Activated CD8-positive, alpha-beta memory T cell treated with anti-CD3 and anti-CD28 coated beads for 36 hours (primary cell): ENCODE results near the gene RTN4R. TPM values are rescaled to one million over a fixed set of nuclear protein-coding genes. Genes with fewer than 3 reads are reported as not detected.
"Not testable (repeated sequence)": the region's sequence is repeated elsewhere in the genome, so short reads cannot be mapped to it uniquely, and the experiment has no call there.

Experiments
- CTCF ChIA-PET: fragments of 350-600 bp; sonication (Branson Sonifier 250); formaldehyde crosslinking; loops from one replicate; lab custom pipeline; 2021; ENCODE audit warnings: antibody characterized with exemption; lab: Charles Lee
- POLR2A ChIA-PET: fragments of 350-600 bp; sonication (Branson Sonifier 250); formaldehyde crosslinking; loops from one replicate; lab custom pipeline; 2021; ENCODE audit warnings: antibody characterized with exemption; lab: Charles Lee
- total RNA-seq, 2 experiments: library from RNA; stranded (reverse); gene quantifications; one replicate each; pipeline ENCODE4 v1.2.3, GENCODE V29; 2021

Gene RTN4R
- total RNA-seq, 2 experiments from 2014 or later, result 2.3 to 2.4 TPM

- CTCF ChIA-PET, POLR2A ChIA-PET: not testable (repeated sequence)
These were observed 4.5 kb downstream of the RTN4R start for GRCh38 chr22:20263404-20264281.

DNA sequence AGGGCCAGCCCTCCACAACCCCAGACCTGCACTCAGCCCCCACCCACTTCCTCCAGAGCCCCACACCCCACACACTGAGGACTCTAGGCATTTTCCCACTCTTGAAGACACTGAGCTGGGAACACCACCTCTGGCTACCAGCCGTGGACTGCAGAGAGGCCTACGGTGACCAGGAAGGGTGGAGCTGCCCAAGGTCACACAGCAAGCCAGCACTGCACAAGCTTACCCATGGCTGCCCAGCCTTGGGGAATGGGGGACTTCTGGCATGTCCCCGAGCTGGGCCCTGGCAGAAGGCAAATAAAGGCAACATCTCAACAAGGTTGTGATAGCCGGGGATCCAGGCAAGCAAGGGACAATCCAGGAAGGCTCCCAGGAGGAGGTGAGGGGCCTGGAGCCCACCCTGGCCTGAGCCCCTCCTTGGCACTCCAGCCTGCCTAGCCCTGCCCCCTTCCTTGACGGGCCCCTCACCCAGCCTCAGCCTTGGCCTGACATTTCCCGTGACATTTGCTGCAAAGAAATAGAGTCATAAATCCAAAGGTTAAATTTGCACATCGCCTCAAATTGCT lies 5.5 kb downstream of the RTN4R start:
- CTCF ChIA-PET, result no interaction called here
- POLR2A ChIA-PET, result no interaction called here

- CTCF ChIA-PET, result interaction anchor here (2.2 kb wide), 1 partner anchor 105 kb away, joined by 6 read pairs; no protein-coding TSS in a partner anchor
- POLR2A ChIA-PET, result no interaction called here
These were observed 6.1 kb downstream of the RTN4R start for GRCh38 chr22:20261848-20262581.

GRCh38 chr22:20260071-20260765 lies 7.9 kb downstream of the RTN4R start:
- CTCF ChIA-PET, result interaction anchor here (2.2 kb wide), 1 partner anchor 103 kb away, joined by 6 read pairs; no protein-coding TSS in a partner anchor
- POLR2A ChIA-PET, result no interaction called here

GRCh38 chr22:20259327-20259688 lies 8.8 kb downstream of the RTN4R start:
- CTCF ChIA-PET, result interaction anchor here (1.0 kb wide), 2 partner anchors 25 to 34 kb away, joined by 3 read pairs; no protein-coding TSS in a partner anchor
- POLR2A ChIA-PET, result no interaction called here

- ChIA-PET POLR2A (no interaction called here), CTCF (interaction anchor here (1.0 to 1.6 kb wide), 3 partner anchors 26 to 102 kb away, joined by 3 to 7 read pairs (median 3); no protein-coding TSS in a partner anchor)
These were observed 9.4 kb downstream of the RTN4R start for GRCh38 chr22:20258584-20259326.

DNA sequence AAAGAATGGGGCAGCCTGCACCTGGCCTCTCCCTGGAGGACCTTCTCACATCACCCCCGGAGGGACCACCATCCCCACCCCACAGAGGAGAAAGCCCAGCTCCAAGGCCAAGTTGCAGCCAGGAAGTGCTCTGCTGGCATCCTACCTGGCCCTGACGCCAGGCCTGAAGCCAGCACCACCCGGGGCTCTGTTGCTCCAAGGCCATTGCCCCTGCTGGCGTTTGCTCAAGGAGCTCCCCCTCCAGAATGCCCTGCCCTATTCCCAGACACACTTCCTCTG lies 10.2 kb downstream of the RTN4R start:
- CTCF ChIA-PET, result interaction anchor here (1.0 to 1.6 kb wide), 3 partner anchors 20 to 101 kb away, joined by 3 to 7 read pairs (median 3); no protein-coding TSS in a partner anchor
- POLR2A ChIA-PET, result no interaction called here

DNA sequence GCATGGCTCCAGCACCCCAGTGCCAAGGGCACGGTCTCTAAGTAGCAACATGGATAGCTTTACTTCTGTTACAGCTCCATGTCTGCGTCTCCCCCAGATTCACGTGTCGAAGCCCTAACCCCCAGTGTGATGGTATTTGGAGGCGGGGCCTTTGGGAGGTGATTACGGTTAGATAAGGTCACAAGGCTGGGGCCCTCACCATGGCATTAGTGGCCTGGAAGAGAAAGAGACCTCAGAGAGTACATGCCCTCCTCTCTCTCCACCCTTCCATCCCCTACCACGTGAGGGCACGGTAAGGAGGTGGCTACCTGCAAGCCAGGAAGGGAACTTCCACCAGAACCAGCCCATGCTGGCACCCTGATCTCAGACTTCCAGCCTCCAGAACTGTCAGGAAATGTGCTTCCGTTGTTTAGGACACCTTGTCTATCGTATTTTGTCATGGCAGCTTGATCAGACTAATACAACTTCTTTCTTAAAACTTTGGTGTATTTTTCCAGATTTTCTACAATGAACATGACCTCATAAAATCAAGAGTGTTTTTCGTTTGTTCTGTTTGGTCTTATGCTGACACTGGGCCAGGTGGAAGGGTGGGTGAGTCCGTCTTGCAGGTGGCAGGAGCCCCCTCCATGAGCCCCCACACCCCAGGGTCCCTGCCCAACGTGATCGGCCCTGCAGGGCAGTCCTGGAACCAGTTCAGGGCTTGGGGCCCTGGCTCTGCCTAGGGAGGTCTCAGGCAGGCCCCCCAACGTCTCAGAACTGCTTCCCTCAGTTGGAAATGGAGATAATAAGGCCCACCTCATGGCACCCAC lies 10.7 kb downstream of the RTN4R start:
- CTCF ChIA-PET, result interaction anchor here (1.3 to 1.6 kb wide), 2 partner anchors 20 to 100 kb away, joined by 3 to 7 read pairs; no protein-coding TSS in a partner anchor
- POLR2A ChIA-PET, result no interaction called here

GRCh38 chr22:20256551-20257211 lies 11.4 kb downstream of the RTN4R start:
- CTCF ChIA-PET, result interaction anchor here (1.3 kb wide), 1 partner anchor 19 kb away, joined by 3 read pairs; no protein-coding TSS in a partner anchor
- POLR2A ChIA-PET, result no interaction called here

- POLR2A ChIA-PET, result no interaction called here
- CTCF ChIA-PET, result no interaction called here
These were observed 12.1 kb downstream of the RTN4R start for GRCh38 chr22:20256027-20256426.

DNA sequence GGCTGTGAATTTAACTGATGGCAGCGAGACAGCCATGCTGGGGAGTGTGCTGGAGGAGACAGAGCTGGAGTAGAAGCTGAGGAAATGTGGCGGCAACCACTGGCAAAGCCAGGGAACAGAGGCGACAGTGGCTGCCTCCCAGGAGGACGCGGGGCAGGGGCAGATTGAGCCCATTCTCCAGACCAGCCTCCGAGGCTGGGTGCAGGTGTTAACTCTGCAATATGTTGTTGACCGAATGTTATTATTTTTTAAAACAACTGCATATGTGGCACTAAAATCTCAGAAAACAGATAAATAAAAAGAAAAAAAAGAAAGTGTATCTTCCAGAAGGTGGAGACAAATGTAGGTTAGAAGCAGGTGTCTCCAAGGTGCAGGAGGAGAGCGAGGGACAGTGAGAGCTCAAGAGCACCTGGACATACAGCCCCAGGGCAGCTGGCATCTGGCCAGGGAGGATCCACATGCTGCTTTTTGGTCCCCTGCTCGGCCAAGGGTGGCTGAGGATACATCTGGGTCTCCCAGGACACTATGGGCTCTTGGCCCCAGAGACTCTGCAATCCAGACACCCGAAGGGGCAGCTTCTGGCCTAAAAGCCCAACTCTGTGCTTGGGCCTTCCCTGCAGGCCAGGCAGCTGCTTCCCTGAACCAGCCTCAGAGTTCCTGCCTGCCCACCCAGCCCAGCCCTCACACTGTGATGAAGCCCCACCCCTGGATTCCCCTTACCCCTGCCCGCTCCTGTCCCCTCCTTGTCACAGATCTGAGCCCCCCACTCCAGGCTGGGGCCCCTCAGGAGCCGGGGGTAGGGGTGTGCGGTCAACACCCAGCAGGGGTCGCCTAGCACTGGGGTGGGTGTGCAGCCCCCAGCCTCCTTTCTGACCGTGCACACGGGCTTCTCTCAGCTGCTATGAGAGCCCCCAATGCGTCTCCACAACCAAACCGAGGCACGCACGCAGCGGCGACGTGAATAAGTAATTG lies 12.9 kb downstream of the RTN4R start:
- ChIA-PET CTCF (interaction anchor here (1.6 kb wide), 1 partner anchor 17 kb away, joined by 5 read pairs; no protein-coding TSS in a partner anchor), POLR2A (interaction anchor here (0.5 kb wide), 1 partner anchor 210 kb away, joined by 7 read pairs; no protein-coding TSS in a partner anchor)

DNA sequence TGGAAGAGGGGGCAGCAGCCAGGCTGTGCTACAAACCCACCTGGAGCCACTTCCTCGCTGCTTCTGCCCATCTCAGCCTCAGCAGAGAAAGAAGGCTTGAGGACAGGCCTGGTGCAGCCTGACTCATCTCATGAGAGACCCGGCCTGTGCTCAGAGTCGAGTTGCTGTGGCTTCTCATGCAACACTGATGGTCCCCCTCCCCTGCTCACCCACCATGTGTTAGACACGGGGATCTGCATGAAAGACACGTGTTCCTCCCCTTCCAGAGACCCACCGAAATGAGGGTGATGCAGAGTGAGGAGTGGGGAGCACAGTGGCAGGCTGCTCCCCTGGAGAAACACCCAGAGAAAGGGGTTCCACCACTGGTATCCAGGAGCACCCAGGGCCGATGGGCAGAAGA lies 15.0 kb downstream of the RTN4R start:
- ChIA-PET CTCF (no interaction called here), POLR2A (no interaction called here)

GRCh38 chr22:20251981-20252380 lies 16.1 kb downstream of the RTN4R start:
- POLR2A ChIA-PET, result no interaction called here
- CTCF ChIA-PET, result no interaction called here

DNA sequence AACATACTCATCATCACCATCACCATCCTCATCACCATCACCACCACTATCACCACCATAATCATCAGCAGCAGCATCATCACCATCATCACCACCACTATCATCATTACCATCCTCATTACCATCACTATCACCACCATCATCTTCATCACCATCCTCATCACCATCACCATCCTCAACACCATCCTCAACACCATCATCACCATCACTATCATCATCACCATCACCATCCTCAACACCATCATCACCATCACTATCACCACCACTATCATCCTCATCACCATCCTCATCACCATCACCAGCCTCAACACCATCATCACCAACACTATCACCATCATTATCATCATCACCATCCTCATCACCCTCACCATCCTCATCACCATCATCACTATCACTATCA lies 16.6 kb downstream of the RTN4R start:
- ChIA-PET POLR2A (no interaction called here), CTCF (no interaction called here)

GRCh38 chr22:20249797-20250354 lies 18.2 kb downstream of the RTN4R start:
- POLR2A ChIA-PET, result no interaction called here
- CTCF ChIA-PET, result interaction anchor here (0.5 kb wide), 1 partner anchor 67 kb away, joined by 3 read pairs; no protein-coding TSS in a partner anchor
